Embryonic facial prominence (tissue), 1 donor: ENCODE measurements around the gene TMF1.
A peak's percentile ranks its signal among the peaks of the same experiment; 100 is the strongest.

ENCODE experiments used
- DNase-seq: peaks from one replicate; pipeline ENCODE4 v3.0.0-alpha.2; 2016; ENCODE audit errors: extremely low spot score

The TMF1 gene

DNA sequence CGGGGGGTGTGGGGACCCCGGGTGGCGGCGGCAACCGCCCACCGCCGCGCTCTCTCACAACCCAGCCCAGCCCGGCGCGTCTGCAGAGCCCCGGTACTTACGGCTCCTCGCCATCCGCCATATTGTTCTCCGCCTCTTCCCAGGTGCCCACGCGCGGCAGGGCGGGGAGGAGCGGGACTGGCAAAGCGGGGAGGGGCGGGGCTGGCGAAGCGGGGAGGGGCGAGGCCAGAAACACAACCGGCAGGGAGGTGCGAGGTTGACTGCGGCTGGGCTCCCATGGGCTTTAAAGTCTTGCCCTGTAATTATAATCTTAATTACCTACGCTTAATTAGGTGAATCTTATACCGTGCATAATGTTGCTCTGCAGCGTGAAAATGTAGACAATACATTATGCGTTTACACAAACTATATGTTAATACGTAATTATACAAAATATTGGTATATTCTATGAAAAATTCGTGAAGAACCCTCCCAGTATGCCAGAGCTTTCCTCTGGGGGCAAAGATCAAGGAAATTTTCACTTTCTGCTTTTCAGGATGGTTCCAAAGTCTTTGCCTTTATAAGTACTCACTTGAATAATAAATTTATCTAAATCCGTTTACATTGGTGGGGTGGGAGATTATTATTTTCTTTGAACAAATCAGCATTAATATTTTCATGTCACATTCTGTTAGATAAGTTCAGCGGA lies 28.2 kb upstream of the TMF1 start, which contains the start of gene UBA3:
TSS of gene UBA3 (minus strand) at position 133 of the 688 bp plus-strand sequence. CDS start at position 121, 12 bp downstream.
- peak; percentile 90 for DNase-seq

DNA sequence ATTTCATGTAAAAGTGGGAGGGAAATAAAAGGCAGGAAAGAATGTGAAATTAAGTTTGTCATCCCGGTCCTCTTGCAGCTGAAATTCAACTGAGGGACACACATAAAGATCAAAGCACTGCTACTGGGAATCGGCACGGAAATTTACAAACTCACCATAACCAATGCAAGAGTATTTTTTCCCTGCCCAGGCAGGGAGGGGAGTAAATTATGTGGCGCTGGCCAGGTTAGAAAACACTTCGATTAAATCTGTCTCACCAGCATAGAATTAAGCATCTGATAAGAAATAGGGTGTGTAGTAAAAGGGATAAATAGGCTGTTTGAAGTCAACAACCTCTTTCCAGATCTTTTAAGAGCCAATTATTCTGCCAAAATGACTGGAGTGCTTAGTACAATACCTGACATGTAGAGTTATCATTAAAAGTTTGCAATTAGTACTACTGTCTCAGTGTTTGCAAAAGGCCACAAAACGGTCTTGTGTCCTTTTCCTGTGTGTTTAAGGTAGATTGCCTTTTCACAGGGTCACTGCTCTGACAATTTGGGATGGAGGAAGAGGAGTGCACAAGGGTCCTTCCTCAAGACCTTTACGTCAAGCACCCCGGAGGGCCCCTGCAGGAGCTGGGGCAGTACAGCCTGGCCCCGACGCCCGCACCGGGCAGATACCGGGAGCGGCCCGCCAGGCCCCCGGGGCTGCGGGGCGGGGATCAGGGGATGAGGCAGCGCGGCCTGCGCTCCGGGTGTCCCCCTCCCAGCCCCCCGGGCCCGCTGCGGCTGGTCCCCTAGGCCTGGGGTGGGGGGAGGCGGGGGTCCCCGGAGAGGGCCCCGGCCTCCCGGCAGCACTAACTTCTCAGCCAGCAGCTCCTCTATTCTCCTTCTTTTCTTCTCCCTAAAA lies 27.4 kb upstream of the TMF1 start:
- no peak for DNase-seq

DNA sequence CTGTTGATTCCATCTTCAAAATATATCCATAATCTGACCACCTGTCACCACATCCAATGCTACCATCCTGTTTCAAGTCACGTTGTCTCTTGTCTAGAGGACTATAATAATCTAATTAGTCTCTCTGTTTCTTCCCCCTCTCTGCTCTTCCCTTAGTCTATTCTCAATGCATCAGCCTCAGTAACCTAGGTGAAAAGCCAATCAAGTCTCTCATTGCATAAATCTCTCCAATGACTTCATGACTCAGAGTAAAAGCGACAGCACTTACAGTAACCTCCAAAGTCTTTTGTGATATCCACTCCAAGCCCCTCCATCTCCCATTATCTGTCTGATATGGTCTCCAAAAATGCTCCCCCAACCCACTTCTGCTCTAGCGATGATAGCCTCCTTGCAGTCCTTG lies 20.8 kb upstream of the TMF1 start:
- DNase-seq, result no peak

DNA sequence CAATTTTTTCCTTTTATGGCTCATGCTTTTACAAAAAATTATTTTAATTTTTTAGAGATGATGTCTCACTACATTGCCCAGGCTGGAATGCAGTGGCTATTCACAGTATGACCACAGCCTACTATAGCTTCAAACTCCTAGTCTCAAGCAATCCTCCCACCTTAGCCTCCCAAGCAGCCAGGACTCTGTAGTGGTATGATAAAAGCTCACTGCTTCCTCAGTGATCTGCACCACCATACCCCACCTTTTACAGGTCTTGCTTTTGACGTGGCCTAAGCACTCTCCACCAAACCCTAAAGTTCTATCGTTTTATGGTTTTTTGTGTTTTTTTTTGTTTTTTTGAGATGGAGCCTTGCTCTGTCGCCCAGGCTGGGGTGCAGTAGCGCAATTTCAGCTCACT lies 14.0 kb upstream of the TMF1 start:
- DNase-seq, result no peak

DNA sequence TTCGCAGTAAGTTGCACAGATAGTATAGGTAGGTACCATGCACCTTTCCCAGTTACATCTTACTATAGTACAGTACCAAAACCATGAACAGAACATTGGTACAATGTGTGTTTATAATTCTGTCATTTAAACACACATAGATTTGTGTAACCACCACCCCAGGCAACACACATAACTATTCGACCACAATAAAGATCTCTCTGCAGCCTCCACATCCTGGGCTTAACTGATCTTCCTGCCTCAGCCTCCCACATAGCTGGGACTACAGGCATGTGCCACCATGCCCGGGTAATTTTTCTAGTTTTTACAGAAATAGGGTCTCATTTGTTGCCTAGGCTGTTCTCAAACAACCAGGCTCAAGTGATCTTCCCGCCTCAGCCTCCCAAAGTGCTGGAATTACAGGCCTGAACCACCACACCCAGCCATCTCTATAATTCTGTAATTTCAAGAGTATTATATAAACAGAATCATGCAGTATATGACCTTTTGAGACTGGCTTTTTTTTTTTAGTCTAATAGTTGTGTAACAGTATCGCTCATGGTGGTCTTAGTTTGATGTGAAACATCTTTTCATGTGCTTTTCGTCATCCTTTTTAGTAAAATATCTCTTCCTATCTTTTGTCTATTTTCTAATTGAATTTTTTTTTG lies 13.3 kb upstream of the TMF1 start:
- no peak for DNase-seq

DNA sequence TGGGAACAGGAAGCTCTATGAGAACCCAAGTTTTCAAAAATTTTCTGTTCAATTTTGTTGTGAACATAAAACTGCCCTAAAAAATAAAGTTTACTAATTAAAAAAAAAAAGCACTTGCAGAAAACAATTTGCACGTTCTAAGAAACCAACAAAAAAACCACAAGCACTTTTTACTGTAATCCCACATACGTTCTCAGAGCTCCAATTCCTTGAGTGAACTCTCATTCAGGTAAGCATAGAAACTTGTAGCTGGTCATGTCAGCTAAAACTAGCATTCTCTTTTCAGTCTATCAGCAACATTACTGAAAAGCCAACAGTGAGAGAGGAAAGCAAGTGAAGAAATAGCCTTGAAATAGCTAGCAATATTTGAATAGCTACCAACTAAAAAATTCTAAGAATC lies 11.5 kb upstream of the TMF1 start:
- no peak for DNase-seq

DNA sequence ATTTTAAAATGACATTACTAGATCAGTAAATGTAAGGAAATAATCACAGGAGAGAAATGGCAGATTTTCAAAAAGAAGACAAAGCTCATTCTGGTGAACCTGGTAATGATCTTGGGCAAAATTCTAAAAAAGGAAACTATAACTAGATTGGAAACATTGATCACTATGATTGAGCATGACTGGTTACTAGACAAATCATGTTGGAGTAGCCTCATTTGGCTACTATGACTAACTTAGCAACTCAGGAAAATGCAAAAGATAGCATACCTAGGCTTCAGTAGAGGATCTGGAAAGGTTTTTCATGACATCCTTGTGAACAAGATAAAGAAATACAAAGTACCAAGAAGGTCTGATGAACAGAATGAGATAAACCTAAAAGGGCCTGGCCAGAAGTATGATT lies 7.6 kb upstream of the TMF1 start:
- DNase-seq, result no peak

GRCh38 chr3:69058947-69059224 lies 6.8 kb upstream of the TMF1 start:
- DNase-seq, result no peak

DNA sequence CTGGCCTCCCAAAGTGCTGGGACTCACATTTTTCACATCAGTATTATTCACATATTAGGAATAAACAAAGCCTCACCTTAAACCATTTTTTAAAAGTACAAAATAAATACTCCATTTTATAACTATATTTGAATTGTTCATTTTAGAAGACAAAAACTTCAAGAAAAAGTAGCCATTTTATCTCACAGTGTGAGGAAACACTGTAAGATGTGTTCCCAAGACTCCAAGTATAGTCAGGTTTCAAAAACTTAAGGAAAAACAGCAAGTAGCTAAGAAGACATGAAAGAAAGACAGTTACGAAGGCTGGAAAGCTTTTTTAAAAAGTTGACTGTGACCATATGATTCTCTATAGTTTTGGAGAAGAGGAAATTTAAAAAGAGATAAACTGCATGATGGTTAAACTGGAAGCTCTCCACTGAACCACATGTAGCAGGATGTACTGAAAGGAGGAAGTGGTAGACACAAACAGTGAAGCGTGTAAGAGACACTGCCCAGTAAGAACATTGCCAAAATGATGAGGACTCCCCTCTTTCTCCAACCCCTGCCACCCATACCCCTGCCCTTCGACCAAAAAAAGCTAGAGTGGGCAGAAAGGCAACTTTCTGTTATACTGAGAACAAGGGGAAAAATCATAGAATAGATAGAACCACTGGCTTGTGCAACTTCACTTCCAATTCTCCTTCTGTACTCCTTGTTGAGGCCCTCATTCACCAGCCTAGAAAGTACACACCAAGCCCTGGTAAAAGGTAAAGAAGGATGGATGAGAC lies 6.2 kb upstream of the TMF1 start:
- no peak for DNase-seq

DNA sequence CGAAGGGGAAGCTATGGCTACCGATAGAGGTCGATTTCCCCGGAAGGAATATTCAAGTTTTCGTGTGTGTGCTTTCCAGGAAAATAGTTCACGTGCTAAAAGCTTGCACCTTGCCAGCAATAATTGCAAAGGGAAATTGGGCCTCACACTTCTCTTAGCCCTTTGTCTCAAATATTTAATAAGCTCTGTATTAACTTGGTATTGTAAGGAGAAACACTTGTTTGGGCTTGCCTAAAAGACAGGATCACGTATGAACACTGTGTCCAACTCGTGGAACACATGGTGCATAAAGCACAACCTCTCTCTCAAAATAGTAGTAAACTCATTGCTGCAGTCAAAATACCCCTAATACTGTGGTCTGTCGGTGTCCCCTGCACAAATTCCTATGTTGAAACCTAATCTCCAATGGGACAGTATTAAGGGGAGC lies 352 bp upstream of the TMF1 start:
- no peak for DNase-seq

DNA sequence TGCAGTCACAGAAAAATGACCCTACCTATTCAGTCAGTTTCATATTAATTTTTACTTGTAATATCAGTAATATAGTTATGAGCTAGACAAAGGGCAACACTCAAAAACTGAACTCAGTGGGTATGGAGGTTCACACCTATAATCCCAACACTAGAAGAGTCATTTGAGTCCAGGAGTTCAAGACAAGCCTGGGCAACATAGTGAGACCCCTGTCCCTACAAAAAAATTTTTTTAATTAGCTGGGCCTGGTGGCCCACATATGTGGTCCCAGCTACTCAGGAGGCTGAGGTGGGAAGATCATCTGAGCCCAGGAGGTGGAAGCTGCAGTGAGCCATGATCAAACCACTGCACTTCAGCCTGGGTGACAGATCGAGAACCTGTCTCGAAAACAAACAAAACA lies 3.1 kb downstream of the TMF1 start:
- DNase-seq, result no peak

DNA sequence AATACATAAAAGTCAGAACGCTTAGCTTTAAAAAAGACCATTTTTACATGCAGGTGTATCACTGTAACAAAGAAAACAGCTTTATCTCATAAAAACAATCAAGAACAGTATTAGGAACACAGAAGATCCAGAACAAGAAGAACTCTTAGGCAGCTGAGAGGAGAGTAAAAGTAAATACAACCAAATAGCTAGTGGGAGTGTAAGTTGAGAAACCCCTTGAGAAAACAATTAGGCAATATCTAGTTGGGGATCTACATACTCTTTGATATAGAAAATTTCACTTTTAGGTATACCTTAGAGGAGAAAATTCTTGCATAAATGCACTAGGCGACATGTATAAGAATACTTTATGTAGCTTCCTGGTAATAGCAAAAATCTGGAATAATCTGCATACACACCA lies 7.5 kb downstream of the TMF1 start:
- no peak for DNase-seq

DNA sequence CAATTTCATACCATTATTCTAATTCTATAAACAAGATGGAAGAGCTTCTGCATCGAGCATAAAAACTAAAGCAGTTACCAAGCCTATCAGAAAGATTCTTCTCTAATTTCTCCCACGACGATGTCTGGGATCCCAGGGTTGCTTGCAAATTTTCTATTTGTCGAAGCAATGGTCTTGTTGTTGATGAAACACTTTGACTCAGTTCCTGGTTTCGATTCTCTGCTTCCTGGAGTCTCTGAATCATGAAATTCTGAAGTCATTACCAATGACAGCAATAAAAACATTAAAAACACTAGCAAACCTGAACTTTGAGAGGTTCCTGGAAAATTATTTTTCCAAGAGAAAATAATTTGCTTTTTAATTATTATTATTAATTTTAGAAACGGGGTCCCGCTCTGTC lies 18.7 kb downstream of the TMF1 start:
- DNase-seq, result no peak

DNA sequence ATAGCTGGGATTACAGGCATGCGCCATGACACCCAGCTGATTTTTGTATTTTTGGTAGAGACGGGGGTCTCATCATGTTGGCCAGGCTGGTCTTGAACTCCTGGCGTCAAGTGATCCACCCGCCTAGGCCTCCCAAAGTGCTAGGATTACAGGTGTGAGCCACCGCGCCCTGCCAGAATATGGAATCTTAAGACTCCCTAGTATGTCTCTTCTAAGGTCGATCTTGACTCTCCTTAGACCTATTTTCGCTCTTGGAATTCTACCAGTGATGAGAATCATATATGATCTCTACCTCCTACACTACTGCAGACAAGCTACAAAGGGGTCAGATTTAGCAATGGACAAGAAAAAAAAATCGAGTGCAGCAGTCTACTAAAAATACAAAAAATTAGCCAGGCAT lies 19.4 kb downstream of the TMF1 start:
- DNase-seq, result no peak

GRCh38 chr3:69032142-69032541 lies 20.0 kb downstream of the TMF1 start:
- DNase-seq, result no peak

DNA sequence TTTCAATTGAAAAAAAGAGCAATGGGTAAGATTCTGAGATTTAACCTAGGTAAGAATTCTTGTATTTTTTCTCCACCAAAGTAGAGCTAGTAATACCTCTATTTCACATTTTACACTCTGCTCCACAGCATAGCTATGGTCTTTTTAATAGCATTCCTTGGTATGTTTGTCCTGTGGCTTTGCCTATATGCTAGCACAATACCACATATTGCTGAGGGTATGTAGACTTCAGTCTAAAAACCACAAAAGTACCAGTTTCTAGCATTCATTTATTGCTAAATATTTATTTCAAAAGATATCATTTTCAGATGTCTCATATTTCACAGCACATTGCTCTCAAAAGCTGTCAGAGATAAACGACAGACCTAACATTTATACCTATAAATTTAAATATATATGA lies 20.5 kb downstream of the TMF1 start:
- DNase-seq, result no peak

- no peak for DNase-seq
These were observed 31.3 kb downstream of the TMF1 start for GRCh38 chr3:69020857-69021256.

- no peak for DNase-seq
These were observed 31.7 kb downstream of the TMF1 start for GRCh38 chr3:69020424-69020823.

- no peak for DNase-seq
These were observed 35.2 kb downstream of the TMF1 start for GRCh38 chr3:69016901-69017300.

GRCh38 chr3:69016102-69016501 lies 36.0 kb downstream of the TMF1 start:
- DNase-seq, result no peak

GRCh38 chr3:69014022-69014580 lies 38.0 kb downstream of the TMF1 start:
- no peak for DNase-seq
